Stimulated activated CD8-positive, alpha-beta memory T cell treated with anti-CD3 and anti-CD28 coated beads, Interleukin-15, amount 100 ng/mL, for 24 hours (primary cell): ENCODE results near the gene GNLY.
A peak's percentile ranks its signal among the peaks of the same experiment; 100 is the strongest.

Experiments
- DNase-seq: peaks from one replicate; pipeline ENCODE4 v3.0.0-alpha.2; 2020; ENCODE audit warnings: low read depth

The GNLY gene

GRCh38 chr2:85728883-85729824 lies 35.0 kb downstream of the GNLY start:
- DNase-seq: peak; percentile 62

GRCh38 chr2:85729825-85730510 lies 35.8 kb downstream of the GNLY start:
- no peak for DNase-seq

- no peak for DNase-seq
Measured at GRCh38 chr2:85730686-85731230, 36.6 kb downstream of the GNLY start.

- no peak for DNase-seq
Measured at GRCh38 chr2:85731606-85732005, 37.4 kb downstream of the GNLY start.

GRCh38 chr2:85732467-85733120 lies 38.4 kb downstream of the GNLY start:
- DNase-seq: no peak

- no peak for DNase-seq
Measured at GRCh38 chr2:85733121-85733960, 39.2 kb downstream of the GNLY start.

- DNase-seq: no peak
Measured at GRCh38 chr2:85734015-85734414, 39.9 kb downstream of the GNLY start.

- no peak for DNase-seq
Measured at GRCh38 chr2:85734942-85735608, 40.9 kb downstream of the GNLY start.

GRCh38 chr2:85735691-85736090 lies 41.5 kb downstream of the GNLY start:
- no peak for DNase-seq

- DNase-seq: no peak
Measured at GRCh38 chr2:85736456-85737355, 42.5 kb downstream of the GNLY start.

- no peak for DNase-seq
Measured at GRCh38 chr2:85737481-85737880, 43.3 kb downstream of the GNLY start.

GRCh38 chr2:85737961-85738360 lies 43.8 kb downstream of the GNLY start:
- DNase-seq: no peak

GRCh38 chr2:85740193-85740592 lies 46.0 kb downstream of the GNLY start:
- DNase-seq: no peak

- DNase-seq: no peak
Measured at GRCh38 chr2:85741211-85741832, 47.2 kb downstream of the GNLY start.

GRCh38 chr2:85741833-85742455 lies 47.8 kb downstream of the GNLY start:
- no peak for DNase-seq

- no peak for DNase-seq
Measured at GRCh38 chr2:85743304-85743978, 49.3 kb downstream of the GNLY start.

- DNase-seq: no peak
Measured at GRCh38 chr2:85744055-85744454, 49.9 kb downstream of the GNLY start.
